GM21515 (cell line): ENCODE measurements around the gene DAZAP1.

Experiments
- ATAC-seq: cut with Tn5 transposase; IDR thresholded peaks from one replicate; pipeline ENCODE4 v1.9.1; 2021; ENCODE audit not compliant: unreplicated experiment

DAZAP1 gene

DNA sequence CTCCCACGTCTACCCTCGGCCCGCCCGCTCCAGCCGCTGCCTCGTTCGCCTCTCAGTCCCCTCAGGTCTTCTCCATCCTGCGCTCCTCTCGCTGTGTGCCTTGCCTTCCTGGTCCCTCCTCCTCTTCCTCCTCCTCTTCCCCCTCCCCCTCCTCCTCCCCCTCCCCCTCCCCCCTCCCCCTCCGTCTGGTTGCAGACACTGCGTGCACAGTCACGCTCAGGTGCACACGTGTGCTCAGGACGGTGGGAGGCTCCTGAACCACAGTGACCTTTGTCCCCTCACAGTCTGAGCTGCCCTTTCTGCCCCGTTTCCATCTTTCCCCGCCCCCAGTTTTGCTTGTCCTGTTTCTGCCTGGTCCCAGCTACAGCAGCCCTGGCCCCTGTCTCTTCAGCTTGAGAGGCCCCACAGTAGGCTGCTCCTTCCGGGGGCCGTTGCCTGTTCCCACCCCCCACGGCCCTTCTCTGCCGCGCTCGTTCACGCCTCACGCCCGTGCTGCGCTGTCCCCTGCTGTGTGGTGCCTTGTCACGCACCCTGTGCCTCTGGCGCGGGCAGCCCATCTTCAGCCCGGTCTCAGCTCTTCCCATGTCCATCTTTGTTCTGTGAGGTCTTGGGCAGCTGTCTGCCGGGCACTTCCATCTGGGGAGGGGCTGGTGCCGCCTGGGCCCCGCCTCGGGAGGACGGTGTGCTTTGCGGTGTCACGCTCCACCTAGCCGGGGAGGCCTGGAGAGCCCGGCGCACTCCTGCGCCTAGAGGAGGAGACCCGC, 17.0 kb downstream of the DAZAP1 start:
- no peak for ATAC-seq

DNA sequence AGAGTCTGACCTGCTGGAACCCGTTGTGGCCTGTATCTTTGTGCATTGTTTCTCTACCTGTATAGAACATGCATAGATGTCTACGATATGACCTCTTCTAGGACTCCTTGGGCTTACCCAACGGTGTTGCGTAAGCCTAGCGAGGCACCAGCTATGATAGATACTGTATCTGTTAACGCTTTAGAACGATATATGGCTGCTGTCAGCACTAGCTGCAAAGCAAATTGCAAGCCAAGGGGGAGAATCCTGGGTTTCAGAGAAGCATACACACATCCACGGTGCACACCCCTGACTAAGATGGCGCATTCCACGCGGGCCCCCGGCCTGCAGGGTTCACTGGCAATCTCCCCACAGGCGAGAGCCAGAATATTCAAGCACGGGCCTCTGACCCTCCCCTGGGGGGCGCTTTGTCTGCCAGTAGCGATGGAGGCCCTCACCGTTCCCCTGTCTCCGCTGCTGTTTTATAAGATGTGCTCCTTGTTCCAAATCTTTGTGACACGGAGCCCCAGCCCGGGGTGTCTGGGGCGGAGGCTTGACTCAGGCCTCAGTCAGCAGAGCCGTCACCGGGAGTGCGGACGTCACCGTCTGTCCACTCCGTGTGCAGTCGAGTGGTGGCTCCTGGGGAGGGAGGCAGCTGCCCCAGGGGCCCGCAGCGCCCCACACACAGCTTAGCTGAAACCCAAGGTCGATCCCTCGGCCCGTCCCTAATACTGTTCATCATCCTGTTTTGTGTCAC, 17.9 kb downstream of the DAZAP1 start:
- no peak for ATAC-seq

DNA sequence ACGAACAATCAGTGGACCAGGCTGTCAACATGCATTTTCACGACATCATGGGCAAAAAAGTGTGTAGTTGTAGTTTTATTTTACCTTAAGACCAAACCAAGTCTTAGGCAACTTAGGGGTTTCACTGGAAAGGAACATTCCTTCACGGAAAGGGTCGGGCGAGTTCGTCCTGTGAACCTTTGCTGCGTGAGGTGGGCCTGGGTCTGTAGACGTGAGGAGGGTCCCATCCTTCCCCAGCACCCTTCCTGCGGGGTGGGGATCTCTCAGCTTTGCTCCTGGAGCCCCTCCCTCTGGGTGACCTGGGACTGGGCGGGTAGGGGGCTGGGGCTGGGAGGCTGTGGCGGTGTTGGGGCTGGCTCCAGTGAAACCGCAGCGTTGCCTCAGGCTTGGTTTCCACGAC, 18.5 kb downstream of the DAZAP1 start:
- no peak for ATAC-seq

DNA sequence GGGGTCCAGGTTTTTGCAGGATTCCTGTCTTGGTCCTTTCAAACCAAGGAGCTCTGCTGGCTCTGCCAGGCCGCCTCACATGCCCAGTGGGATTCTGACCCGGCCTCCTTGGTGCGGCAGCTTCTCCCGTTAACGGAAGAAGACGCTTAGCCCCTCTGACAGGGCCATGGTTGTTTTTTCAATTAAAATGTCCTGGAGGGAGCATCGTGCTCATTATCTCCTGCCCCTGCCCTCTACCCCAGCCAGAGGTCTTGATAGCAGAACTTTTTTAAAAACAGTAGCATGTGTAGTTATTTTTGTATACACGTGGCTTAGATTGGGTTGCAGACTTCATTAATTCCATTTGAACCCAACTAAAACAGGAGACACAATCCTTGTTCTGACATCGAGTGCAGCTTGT, 19.4 kb downstream of the DAZAP1 start:
- ATAC-seq: no peak

DNA sequence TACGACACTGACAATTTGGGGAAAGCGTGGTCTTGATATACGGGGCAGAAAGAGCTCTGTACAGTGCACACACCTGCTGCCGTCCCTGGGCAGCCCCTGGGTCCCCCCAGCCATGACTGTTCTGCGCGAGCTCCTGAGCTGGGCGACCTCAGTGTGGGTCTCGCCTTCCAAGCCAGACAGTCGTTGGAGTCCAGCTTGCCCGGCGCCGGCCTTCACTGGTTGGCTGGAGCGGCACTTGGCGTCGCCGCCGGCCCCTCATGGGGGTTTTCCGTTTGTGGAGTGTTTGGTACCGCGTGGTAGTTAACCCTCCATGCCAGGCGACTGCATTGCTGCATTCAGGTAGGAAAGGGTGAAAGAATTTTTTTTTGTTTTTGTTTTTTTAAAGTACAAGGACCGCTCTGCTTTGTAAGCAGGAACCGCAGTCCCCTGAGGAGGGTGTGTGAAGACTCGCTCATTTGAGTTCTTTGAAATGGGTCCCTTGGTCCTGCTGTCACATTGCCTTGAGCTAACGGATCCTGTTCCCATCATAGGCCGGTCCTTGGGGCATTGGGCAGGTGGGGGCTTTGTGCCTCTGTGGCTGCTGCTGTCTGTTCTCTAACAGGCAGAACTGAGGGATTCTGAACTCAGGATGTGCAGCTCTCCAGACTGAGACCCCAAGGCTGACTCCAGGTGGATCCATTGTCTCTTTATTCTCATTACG, 20.0 kb downstream of the DAZAP1 start:
- ATAC-seq: no peak

DNA sequence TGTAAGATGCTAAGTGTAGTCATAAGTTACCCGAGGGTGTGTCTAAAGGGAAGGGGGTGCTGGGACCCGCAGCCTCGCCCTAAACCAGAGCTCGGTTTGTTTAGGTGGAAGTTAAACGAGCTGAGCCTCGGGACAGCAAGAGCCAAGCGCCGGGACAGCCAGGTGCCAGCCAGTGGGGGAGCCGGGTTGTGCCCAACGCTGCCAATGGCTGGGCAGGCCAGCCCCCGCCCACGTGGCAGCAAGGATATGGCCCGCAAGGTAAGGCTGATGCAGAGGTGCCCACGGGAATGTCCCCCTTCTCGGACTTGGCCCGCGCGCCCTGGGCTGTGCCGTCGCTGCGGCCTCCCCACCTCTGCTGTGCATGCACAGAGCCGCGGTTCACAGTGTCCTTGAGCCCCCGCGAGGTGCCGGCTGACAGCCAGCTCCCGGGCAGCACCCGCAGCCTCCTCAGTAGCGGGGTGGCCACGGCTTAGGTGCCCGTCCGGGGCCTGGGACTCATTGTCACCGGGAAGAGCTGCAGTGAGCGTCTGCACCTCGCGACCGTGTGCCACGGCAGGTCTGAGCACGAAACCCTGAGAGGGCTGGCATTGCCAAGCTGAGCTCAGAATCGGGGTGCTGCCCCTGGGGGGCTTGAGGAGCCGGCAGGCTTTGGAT, 21.5 kb downstream of the DAZAP1 start:
- no peak for ATAC-seq

DNA sequence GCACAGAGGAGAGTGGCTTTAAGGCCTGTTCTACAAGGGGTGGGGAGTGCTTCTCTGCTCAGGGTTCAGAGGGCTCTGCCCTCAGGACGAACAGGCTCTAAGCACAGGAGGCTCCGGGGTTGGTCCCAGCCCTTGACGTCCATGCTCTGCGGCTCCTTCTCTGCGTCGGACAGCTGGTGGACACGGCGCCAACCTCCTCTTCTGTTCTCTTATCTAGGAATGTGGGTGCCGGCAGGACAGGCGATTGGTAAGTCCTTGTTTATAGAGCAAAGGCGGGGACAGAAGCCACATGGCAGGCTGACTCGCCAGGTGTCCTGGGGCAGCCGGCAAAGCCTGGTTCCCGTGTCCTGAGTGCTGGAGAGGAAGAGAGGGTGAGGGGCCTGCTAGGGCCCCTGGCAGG, 22.4 kb downstream of the DAZAP1 start:
- ATAC-seq: no peak

DNA sequence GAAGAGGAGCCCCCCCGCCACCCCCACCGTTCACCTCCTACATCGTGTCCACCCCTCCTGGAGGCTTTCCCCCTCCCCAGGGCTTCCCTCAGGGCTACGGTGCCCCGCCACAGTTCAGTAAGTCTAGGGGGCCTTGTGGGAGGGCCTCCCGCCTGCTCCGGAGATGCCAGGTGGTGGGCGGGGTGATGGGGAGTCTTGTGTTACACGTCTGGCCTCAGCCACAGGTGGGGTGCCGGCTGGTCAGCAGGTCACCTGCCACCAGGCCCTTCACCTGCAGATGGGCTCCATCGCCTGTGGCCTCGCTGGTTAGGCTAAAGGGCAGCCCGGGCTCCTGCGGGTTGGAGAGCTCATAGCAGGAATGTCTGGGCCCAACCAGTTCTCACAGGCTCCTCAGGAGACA, 22.9 kb downstream of the DAZAP1 start:
- ATAC-seq: no peak

DNA sequence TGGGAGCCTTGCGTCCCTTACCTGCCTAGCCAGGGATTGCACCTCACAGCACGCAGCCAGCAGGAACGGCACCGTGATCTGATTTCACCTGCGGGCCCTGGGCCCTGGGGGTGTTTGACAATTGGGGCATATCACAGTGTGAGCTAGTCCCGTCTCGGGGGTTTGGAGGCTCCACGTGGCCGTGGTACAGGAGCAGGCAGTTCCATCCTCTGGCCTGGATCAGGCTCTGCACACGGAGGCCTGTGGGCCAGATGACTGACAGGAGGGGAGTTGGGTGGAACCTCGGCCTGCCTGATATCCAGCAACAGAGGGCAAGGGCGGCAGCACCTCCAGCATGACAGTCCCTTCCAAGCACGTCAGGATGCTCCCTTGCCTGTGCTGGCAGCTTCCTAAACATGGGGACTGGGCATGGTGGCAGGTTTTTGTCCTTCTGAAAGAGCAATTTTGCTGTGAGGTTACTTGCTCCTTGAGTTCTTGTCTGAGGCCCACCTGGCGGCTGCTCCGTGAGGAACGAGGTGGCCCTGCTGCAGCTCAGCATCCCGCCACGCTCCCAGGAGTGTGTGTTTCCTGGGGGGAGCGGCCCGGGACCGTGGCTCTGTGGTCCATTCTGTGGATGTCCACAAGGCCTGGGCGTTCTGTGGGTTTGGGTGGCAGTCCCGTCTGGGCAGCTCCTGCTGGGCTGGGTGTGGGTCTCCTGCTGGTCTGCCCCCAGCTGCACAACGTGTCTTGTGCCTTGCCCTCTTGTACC, 24.5 kb downstream of the DAZAP1 start:
- no peak for ATAC-seq

DNA sequence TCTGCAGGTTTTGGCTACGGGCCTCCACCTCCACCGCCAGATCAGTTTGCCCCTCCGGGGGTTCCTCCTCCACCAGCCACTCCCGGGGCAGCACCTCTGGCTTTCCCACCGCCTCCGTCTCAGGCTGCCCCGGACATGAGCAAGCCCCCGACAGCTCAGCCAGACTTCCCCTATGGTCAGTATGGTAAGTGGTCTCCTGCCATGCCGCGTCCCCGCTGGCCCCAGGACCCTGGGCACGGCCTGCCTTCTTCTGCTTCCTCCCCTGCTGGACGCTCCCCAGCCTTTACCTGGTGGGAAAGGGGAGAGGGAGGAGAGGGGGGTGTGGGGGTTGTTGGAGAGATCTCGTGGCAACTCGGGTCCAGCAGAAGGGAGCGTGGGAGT, 25.1 kb downstream of the DAZAP1 start:
- no peak for ATAC-seq

DNA sequence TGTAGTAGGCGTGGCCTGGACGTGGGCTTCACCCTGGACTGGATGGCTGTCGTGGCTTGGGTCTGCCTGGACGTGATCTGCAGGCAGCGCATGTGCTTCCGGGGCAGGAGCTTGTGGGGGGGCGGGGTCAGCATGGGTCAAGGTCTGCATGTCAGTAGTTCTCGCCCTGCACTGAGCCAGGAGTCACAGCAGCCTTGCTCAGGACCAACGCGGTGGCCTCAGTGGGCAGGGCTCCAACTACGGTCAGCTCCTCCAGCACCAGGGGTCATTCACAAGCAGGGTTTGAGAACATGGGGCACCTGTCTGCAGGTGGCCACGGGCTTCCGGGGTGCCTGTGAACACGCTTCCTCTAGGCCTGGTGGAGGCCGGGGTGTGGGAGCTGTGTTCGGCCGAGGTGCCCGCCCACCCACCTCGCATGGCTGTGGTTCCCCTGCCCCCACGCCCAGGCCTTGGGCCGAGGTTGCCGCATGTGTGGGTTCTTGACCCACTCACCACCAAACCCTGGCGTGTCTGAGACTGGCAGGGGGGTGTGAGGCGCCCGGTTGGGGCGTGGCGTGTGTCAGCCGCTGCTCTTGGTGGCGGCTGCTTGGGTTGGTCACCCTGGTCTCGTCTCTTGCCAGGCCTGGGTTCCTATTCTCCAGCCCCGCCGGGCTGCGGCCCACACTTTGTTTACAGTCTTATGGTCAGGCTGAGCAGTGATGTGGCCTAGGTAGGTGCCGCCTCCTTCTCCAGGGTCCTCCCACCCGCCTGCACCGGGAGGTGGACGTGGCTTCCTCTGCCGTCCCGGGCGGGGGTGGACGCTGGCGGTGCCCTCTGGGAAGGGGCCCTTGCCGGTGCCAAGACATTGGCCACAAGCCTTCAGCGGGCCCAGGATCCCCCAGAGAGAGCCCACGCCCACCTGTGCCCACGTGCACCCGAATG, 26.0 kb downstream of the DAZAP1 start:
- ATAC-seq: no peak

DNA sequence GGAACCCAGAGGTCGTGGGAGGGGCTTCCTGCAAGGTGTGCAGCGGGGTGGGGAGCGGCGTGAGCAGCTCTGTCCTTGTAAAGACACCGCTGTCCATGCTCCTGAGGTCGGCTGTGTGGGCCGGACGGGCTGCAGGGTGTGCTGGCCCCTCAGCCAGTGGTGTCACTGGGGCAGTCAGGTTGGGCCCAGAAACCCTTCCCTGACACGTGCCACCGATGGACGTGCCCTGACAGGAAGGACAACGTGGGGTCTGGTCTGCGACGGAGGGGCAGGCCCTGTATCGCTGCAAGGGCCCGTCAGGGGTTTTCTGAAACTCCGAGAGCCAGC, 26.6 kb downstream of the DAZAP1 start:
- ATAC-seq: no peak

DNA sequence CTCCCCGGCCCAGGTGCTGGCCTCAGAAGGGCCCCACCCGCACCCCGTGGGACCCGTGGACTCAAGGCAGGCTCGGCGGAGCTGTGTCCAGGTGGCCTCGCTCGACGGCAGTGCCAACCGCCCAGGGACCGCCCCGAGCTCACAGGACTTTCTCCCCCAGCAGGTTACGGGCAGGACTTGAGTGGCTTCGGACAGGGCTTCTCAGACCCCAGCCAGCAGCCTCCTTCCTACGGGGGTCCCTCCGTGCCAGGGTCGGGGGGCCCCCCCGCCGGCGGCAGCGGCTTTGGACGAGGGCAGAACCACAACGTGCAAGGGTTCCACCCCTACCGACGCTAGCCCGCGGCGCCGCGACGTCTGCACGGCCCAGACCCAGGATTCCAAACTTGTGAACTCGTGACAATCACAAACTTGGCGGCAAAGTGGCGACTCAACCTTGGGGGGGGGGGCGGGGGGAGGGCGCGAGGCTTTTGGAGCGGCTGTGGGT, 27.2 kb downstream of the DAZAP1 start:
- ATAC-seq: no peak

DNA sequence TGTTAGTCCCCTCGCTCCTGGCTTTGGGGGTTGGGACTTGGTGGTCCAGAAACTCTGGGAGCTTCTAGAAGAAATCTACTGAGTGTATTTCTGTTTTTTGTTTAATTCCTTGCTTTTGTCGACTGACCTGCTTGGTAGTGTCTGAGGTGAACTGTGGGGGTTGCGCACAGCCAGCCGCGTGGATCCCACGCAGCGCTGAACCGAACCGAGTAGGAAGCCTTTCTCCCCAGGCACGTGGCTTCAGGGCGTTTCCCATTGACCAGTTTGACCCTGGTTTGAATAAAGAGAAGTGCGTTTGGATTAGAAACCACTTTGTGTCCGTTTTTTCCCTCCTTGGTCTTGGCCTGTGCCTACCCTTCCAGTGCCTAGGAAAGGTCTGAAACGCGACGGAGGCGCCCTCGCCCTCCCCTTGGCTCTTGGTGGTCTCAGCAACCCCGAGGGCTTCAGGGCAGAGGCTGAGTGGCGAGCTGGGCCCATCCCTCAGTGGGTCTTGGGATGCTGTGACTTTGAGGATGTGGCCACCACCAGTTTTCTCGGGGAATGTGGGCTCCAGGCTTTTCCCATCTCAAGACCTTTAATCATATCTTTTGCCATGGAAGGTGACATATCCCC, 28.1 kb downstream of the DAZAP1 start:
- ATAC-seq: no peak

DNA sequence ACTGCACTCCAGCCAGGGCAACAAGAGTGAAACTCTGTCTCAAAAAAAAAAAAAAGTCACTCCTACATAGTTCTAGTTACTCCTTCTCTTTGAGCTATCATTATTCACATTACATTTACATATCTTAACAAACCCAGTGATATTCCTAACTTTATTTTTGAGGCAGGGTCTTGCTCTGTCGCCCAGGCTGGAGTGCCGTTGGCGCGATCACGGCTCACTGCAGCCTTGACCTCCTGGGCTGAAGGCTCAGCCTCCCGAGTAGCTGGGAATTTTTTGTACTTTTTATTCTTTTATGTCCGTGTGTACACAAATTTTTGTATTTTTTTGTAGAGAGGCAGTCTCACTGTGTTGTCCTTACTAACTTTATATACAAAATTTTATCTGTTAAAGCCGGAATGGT, 30.2 kb downstream of the DAZAP1 start:
- ATAC-seq: no peak

DNA sequence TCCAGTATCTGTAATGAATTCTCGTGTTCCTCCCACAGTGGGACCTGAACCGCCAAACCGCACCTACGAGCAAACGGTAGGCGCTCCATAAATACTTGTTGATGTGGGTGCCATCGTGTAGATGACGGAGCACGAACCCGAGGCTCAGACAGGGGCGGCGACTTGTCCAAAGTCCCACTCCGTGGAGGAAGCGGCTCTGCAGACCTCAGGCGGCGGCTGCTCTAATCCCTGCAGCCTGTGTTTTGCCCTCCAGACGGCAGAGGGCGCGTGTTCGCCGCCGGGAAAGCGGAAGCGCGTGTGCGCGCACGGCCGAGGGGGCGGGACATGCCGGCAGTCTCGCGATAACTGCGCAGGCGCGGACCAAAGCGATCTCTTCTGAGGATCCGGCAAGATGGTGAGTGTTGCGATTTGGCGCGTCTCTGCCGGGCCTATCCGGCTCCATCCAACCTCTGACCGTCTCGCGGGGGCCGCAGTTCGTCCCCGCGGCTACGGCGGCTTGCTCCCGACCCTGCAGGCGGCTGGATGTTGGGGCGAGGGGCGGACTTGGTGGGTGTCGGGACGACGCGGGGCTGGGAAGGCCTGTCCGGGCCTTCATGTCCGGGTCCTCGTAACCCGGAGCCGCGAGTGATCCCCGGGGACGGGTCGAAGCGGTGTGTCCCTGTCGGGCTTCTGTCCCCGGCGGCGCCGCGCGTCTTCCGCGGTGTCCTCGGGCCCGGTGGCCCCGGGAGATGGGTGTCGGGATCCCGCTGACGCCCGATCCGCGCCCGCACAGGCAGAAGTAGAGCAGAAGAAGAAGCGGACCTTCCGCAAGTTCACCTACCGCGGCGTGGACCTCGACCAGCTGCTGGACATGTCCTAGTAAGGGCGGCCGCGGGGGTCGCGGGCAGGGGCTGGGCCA, 30.9 kb downstream of the DAZAP1 start, which contains the start of gene RPS15:
Gene RPS15, plus strand, starts transcription at position 362 of the 898 bp plus-strand sequence. Its CDS starts 30 bp downstream, at position 392.
- peak; percentile 76 for ATAC-seq

DNA sequence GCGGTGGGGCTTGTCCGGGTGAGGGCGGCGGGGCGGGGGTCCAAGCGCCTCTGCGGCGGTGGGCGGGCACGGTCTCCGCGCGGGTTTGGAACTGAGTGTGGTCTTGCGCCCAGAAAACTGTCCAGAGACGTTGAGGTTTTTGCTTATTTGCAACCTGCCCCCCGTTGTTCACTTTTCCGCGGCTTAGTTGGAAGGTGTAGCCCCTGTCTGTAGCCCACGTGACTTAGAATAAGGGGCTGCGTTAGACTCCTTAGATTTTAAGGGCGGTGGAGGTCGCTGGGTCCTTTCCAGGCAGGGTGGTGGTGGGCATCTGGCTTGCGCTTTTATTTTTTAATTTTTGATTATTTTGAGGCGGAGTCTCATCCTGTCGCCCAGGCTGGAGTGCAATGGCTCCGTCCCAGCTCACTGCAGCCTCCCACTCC, 31.6 kb downstream of the DAZAP1 start:
- peak; percentile 9 for ATAC-seq
